HEK293 (cell line): Measurements from ENCODE around the gene HYI.

Experiments
- CTCF ChIA-PET: fragments of 350-600 bp; formaldehyde crosslinking; extraction: SDS; loops from one replicate; lab custom pipeline; 2021; ENCODE audit warnings: antibody characterized with exemption; lab: Yijun Ruan, JAX
- POLR2A ChIA-PET: fragments of 300-600 bp; formaldehyde crosslinking; extraction: SDS; loops from one replicate; lab custom pipeline; 2020; ENCODE audit warnings: antibody characterized with exemption, inconsistent platforms; lab: Yijun Ruan, JAX
- H3K27ac ChIP-seq: fragments of 200-500 bp; sonication (Bioruptor generic); 2 replicates; pipeline ENCODE4 v1.5.1; 2014; ENCODE audit warnings: low read depth, low read length, control low read depth, inconsistent platforms; ENCODE audit errors: extremely low read depth
- H3K36me3 ChIP-seq, 2 experiments: fragments of 200-500 bp in 1 of 2; sonication (Bioruptor generic) in 1 of 2; 1 replicate in 1 of 2; 2 replicates in 1 of 2; pipeline ENCODE4 v1.5.1; 2014 to 2017; ENCODE audit warnings: inconsistent platforms in 2 of 2, low read length in 2 of 2; ENCODE audit not compliant: control insufficient read depth in 2 of 2, insufficient read depth in 1 of 2
- H3K4me1 ChIP-seq: fragments of 200-500 bp; sonication (Bioruptor generic); 2 replicates; pipeline ENCODE4 v1.5.1; 2014; ENCODE audit warnings: mild to moderate bottlenecking, low read length, inconsistent platforms; ENCODE audit not compliant: control insufficient read depth, insufficient read depth
- H3K4me3 ChIP-seq: 2 replicates; pipeline ENCODE4 v1.5.1; 2011; ENCODE audit warnings: low read depth, mild to moderate bottlenecking, control low read depth, low read length, moderate library complexity
- H3K9me3 ChIP-seq: fragments of 200-500 bp; sonication (Bioruptor generic); 2 replicates; pipeline ENCODE4 v1.5.1; 2014; ENCODE audit warnings: low read depth, low read length, inconsistent platforms; ENCODE audit not compliant: control insufficient read depth, insufficient read depth
- GLIS2 ChIP-seq: fragments of 450-650 bp; formaldehyde crosslinking; IDR thresholded peaks from 2 replicates; pipeline ENCODE4 v1.5.1; 2016; ENCODE audit warnings: missing biosample characterization, missing genetic modification characterization
- HOXD13 ChIP-seq: sonication (generic); formaldehyde crosslinking; IDR thresholded peaks from 2 replicates; pipeline ENCODE4 v1.8.0; 2022; ENCODE audit warnings: missing genetic modification reagents, borderline replicate concordance
- MEIS1 ChIP-seq: sonication (generic); formaldehyde crosslinking; IDR thresholded peaks from 2 replicates; pipeline ENCODE4 v1.8.1; 2022; ENCODE audit warnings: missing genetic modification reagents, mild to moderate bottlenecking, borderline replicate concordance
- TCF7L2 ChIP-seq: IDR thresholded peaks from 2 replicates; pipeline ENCODE4 v1.6.1; 2011; ENCODE audit warnings: low read depth, mild to moderate bottlenecking, inconsistent platforms, low read length, moderate library complexity, borderline replicate concordance
- YY1 ChIP-seq: fragments of 450-650 bp; formaldehyde crosslinking; IDR thresholded peaks from 2 replicates; pipeline ENCODE4 v1.5.1; 2018; ENCODE audit warnings: missing biosample characterization, missing genetic modification characterization
- ZBTB7A ChIP-seq: fragments of 450-650 bp; formaldehyde crosslinking; IDR thresholded peaks from 2 replicates; pipeline ENCODE4 v1.5.1; 2016; ENCODE audit warnings: low read depth, missing biosample characterization, missing genetic modification characterization
- ZNF146 ChIP-seq: fragments of 450-650 bp; formaldehyde crosslinking; IDR thresholded peaks from 2 replicates; pipeline ENCODE4 v1.5.1; 2016; ENCODE audit warnings: missing biosample characterization, missing genetic modification characterization
- ZNF19 ChIP-seq: fragments of 450-650 bp; formaldehyde crosslinking; IDR thresholded peaks from 2 replicates; pipeline ENCODE4; 2016; ENCODE audit warnings: missing biosample characterization, missing genetic modification characterization, low read depth
- ZNF223 ChIP-seq: fragments of 450-650 bp; formaldehyde crosslinking; IDR thresholded peaks from 2 replicates; pipeline ENCODE4 v1.5.1; 2016; ENCODE audit warnings: missing biosample characterization, missing genetic modification characterization
- ZNF239 ChIP-seq: fragments of 450-650 bp; formaldehyde crosslinking; IDR thresholded peaks from 2 replicates; pipeline ENCODE4 v1.5.1; 2016; ENCODE audit warnings: missing biosample characterization, missing genetic modification characterization
- ZNF280D ChIP-seq: fragments of 450-650 bp; formaldehyde crosslinking; IDR thresholded peaks from 2 replicates; pipeline ENCODE4 v1.5.1; 2016; ENCODE audit warnings: missing biosample characterization, missing genetic modification characterization
- ZNF350 ChIP-seq: fragments of 450-650 bp; formaldehyde crosslinking; IDR thresholded peaks from 2 replicates; pipeline ENCODE4 v1.5.0; 2017; ENCODE audit warnings: missing biosample characterization, mild to moderate bottlenecking, missing genetic modification characterization
- ZNF501 ChIP-seq: fragments of 450-650 bp; formaldehyde crosslinking; IDR thresholded peaks from 2 replicates; pipeline ENCODE4 v1.5.1; 2016; ENCODE audit warnings: missing biosample characterization, missing genetic modification characterization
- ZNF514 ChIP-seq: fragments of 450-650 bp; formaldehyde crosslinking; IDR thresholded peaks from 2 replicates; pipeline ENCODE4 v1.5.1; 2016; ENCODE audit warnings: missing biosample characterization, missing genetic modification characterization
- ZNF529 ChIP-seq: fragments of 450-650 bp; formaldehyde crosslinking; IDR thresholded peaks from 2 replicates; pipeline ENCODE4 v1.5.1; 2017; ENCODE audit warnings: missing genetic modification characterization, missing biosample characterization; ENCODE audit not compliant: insufficient replicate concordance
- ZNF544 ChIP-seq: fragments of 450-650 bp; formaldehyde crosslinking; IDR thresholded peaks from 2 replicates; pipeline ENCODE4 v1.5.0; 2017; ENCODE audit warnings: missing biosample characterization, missing genetic modification characterization
- ZNF596 ChIP-seq: fragments of 450-650 bp; IDR thresholded peaks from 2 replicates; pipeline ENCODE4 v1.5.0; 2018; ENCODE audit warnings: missing biosample characterization, mild to moderate bottlenecking, missing genetic modification characterization, moderate library complexity
- ZNF621 ChIP-seq: fragments of 450-650 bp; formaldehyde crosslinking; IDR thresholded peaks from 2 replicates; pipeline ENCODE4 v1.5.1; 2017; ENCODE audit warnings: missing biosample characterization, missing genetic modification characterization
- ZNF677 ChIP-seq: fragments of 450-650 bp; IDR thresholded peaks from 2 replicates; pipeline ENCODE4 v1.5.0; 2018; ENCODE audit warnings: missing biosample characterization, mild to moderate bottlenecking, missing genetic modification characterization, moderate library complexity
- ZNF777 ChIP-seq: fragments of 450-650 bp; formaldehyde crosslinking; IDR thresholded peaks from 2 replicates; pipeline ENCODE4 v1.5.1; 2017; ENCODE audit warnings: missing biosample characterization, missing genetic modification characterization, borderline replicate concordance
- ZXDB ChIP-seq: fragments of 450-650 bp; formaldehyde crosslinking; IDR thresholded peaks from 2 replicates; pipeline ENCODE4 v1.5.1; 2016; ENCODE audit warnings: missing biosample characterization, missing genetic modification characterization
- TF ChIP-seq, protein P1 (sequence below): fragments of 450-650 bp; formaldehyde crosslinking; IDR thresholded peaks from 2 replicates; pipeline ENCODE4 v1.5.1; 2016; ENCODE audit warnings: missing biosample characterization, missing genetic modification characterization
- TF ChIP-seq, protein P2 (sequence below): fragments of 450-650 bp; formaldehyde crosslinking; IDR thresholded peaks from 2 replicates; pipeline ENCODE4 v1.5.0; 2017; ENCODE audit warnings: missing biosample characterization, missing genetic modification characterization, borderline replicate concordance
- TF ChIP-seq, protein P3 (sequence below): fragments of 450-650 bp; formaldehyde crosslinking; IDR thresholded peaks from 2 replicates; pipeline ENCODE4 v1.5.1; 2016; ENCODE audit warnings: missing biosample characterization, missing genetic modification characterization
- TF ChIP-seq, protein P4 (sequence below): fragments of 450-650 bp; IDR thresholded peaks from 2 replicates; pipeline ENCODE4 v1.5.1; 2018; ENCODE audit warnings: missing biosample characterization, mild to moderate bottlenecking, missing genetic modification characterization

The HYI gene

GRCh38 chr1:43441894-43442637, 11.7 kb downstream of the HYI start:
- CTCF ChIA-PET: interaction anchor here (0.6 kb wide), 1 partner anchor 11 kb away, joined by 3 read pairs; no protein-coding TSS in a partner anchor
- TF ChIP-seq, protein P1, sequence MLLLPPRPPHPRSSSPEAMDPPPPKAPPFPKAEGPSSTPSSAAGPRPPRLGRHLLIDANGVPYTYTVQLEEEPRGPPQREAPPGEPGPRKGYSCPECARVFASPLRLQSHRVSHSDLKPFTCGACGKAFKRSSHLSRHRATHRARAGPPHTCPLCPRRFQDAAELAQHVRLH (tag by site-specific recombination): no peak
- TF ChIP-seq ZNF529 (tag by site-specific recombination): no peak
- no peak for TF ChIP-seq ZNF223
- TF ChIP-seq ZNF19 (tag by site-specific recombination): no peak
- TF ChIP-seq, protein P2, sequence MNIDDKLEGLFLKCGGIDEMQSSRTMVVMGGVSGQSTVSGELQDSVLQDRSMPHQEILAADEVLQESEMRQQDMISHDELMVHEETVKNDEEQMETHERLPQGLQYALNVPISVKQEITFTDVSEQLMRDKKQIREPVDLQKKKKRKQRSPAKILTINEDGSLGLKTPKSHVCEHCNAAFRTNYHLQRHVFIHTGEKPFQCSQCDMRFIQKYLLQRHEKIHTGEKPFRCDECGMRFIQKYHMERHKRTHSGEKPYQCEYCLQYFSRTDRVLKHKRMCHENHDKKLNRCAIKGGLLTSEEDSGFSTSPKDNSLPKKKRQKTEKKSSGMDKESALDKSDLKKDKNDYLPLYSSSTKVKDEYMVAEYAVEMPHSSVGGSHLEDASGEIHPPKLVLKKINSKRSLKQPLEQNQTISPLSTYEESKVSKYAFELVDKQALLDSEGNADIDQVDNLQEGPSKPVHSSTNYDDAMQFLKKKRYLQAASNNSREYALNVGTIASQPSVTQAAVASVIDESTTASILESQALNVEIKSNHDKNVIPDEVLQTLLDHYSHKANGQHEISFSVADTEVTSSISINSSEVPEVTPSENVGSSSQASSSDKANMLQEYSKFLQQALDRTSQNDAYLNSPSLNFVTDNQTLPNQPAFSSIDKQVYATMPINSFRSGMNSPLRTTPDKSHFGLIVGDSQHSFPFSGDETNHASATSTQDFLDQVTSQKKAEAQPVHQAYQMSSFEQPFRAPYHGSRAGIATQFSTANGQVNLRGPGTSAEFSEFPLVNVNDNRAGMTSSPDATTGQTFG (tag by site-specific recombination): no peak
- no peak for TF ChIP-seq ZNF501 (tag by site-specific recombination)
- no peak for TF ChIP-seq ZNF514 (tag by site-specific recombination)
- no peak for TF ChIP-seq TCF7L2
- no peak for TF ChIP-seq ZBTB7A (tag by site-specific recombination)
- TF ChIP-seq GLIS2 (tag by site-specific recombination): no peak
- TF ChIP-seq ZNF239 (tag by site-specific recombination): no peak
- TF ChIP-seq HOXD13 (CRISPR knock-in tag): no peak
- TF ChIP-seq, protein P3, sequence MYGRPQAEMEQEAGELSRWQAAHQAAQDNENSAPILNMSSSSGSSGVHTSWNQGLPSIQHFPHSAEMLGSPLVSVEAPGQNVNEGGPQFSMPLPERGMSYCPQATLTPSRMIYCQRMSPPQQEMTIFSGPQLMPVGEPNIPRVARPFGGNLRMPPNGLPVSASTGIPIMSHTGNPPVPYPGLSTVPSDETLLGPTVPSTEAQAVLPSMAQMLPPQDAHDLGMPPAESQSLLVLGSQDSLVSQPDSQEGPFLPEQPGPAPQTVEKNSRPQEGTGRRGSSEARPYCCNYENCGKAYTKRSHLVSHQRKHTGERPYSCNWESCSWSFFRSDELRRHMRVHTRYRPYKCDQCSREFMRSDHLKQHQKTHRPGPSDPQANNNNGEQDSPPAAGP (tag by site-specific recombination): no peak
- no peak for TF ChIP-seq ZNF777 (tag by site-specific recombination)
- no peak for TF ChIP-seq ZNF621 (tag by site-specific recombination)
- Histone ChIP-seq H3K27ac (no peak overlapping the region), H3K4me3 (no peak overlapping the region), H3K4me1 (no peaks in the 10 kb centered on the region), H3K9me3 (no peaks in the 10 kb centered on the region), H3K36me3 (peaks cover 3 to 99% of the 10 kb centered on the region in 2 experiments; a peak in 2 of 3 replicates)
- POLR2A ChIA-PET: interaction anchor here (0.6 to 1.2 kb wide), 3 partner anchors 32 to 84 kb away, joined by 3 to 6 read pairs (median 4); no protein-coding TSS in a partner anchor

- Histone ChIP-seq H3K4me1 (no peaks in the 10 kb centered on the region), H3K27ac (no peak overlapping the region), H3K4me3 (no peak overlapping the region), H3K36me3 (peaks cover 3 to 99% of the 10 kb centered on the region in 2 experiments; a peak in 2 of 3 replicates), H3K9me3 (no peaks in the 10 kb centered on the region)
- ChIA-PET POLR2A (interaction anchor here (0.6 to 1.2 kb wide), 4 partner anchors 14 to 83 kb away, joined by 3 to 6 read pairs (median 4); no protein-coding TSS in a partner anchor), CTCF (no interaction called here)
- no peak for TF ChIP-seq ZXDB (tag by site-specific recombination)
- TF ChIP-seq YY1 (tag by site-specific recombination): no peak
- TF ChIP-seq MEIS1 (CRISPR knock-in tag): no peak
- no peak for TF ChIP-seq ZNF350 (tag by site-specific recombination)
- TF ChIP-seq ZNF544 (tag by site-specific recombination): no peak
- TF ChIP-seq, protein P4, sequence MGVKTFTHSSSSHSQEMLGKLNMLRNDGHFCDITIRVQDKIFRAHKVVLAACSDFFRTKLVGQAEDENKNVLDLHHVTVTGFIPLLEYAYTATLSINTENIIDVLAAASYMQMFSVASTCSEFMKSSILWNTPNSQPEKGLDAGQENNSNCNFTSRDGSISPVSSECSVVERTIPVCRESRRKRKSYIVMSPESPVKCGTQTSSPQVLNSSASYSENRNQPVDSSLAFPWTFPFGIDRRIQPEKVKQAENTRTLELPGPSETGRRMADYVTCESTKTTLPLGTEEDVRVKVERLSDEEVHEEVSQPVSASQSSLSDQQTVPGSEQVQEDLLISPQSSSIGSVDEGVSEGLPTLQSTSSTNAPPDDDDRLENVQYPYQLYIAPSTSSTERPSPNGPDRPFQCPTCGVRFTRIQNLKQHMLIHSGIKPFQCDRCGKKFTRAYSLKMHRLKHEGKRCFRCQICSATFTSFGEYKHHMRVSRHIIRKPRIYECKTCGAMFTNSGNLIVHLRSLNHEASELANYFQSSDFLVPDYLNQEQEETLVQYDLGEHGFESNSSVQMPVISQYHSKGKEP (tag by site-specific recombination): no peak
- no peak for TF ChIP-seq ZNF146 (tag by site-specific recombination)
- no peak for TF ChIP-seq ZNF677 (tag by site-specific recombination)
- no peak for TF ChIP-seq ZNF596 (tag by site-specific recombination)
- TF ChIP-seq ZNF280D (tag by site-specific recombination): no peak
These were observed 12.4 kb downstream of the HYI start for GRCh38 chr1:43441166-43441893.
